Progenitor cell of endocrine pancreas (in vitro differentiated cells): Measurements from ENCODE around the gene C6orf62. TPM values are rescaled to one million over a fixed set of nuclear protein-coding genes. Genes with fewer than 3 reads are reported as not detected.
"Not testable (repeated sequence)": the region's sequence is repeated elsewhere in the genome, so short reads cannot be mapped to it uniquely, and the experiment has no call there.

Experiments
- DNase-seq: peaks from one replicate; pipeline ENCODE4 v3.0.0; 2021; ENCODE audit warnings: low spot score; ENCODE audit not compliant: unreplicated experiment
- H3K27ac Mint-ChIP-seq: 2 replicates; pipeline ENCODE4 v1.8.0; 2021; ENCODE audit warnings: mild to moderate bottlenecking, moderate library complexity, mixed read lengths
- H3K27me3 Mint-ChIP-seq: 2 replicates; pipeline ENCODE4 v1.8.0; 2021; ENCODE audit warnings: mixed read lengths
- H3K36me3 Mint-ChIP-seq: 2 replicates; pipeline ENCODE4 v1.8.0; 2022; ENCODE audit warnings: mixed read lengths; ENCODE audit not compliant: insufficient read depth
- H3K4me1 Mint-ChIP-seq: 2 replicates; pipeline ENCODE4 v1.8.0; 2021; ENCODE audit warnings: low read depth, mixed read lengths
- H3K4me3 Mint-ChIP-seq: 2 replicates; pipeline ENCODE4 v1.8.0; 2021; ENCODE audit warnings: low read depth, mild to moderate bottlenecking, moderate library complexity, mixed read lengths
- H3K9me3 Mint-ChIP-seq: 2 replicates; pipeline ENCODE4 v1.8.0; 2021; ENCODE audit warnings: low read depth, mixed read lengths
- total RNA-seq: library from RNA; stranded (reverse); gene quantifications from 2 replicates; pipeline ENCODE4 v1.2.1, GENCODE V29; 2021
- TF ChIP-seq, protein P1 (sequence below): fragments of 200-600 bp; sonication (generic); IDR thresholded peaks from one replicate; pipeline ENCODE4 v1.5.0; 2021; ENCODE audit warnings: antibody characterized with exemption, mild to moderate bottlenecking; ENCODE audit not compliant: unreplicated experiment

Gene C6orf62
- total RNA-seq, 1 donor from 2014 or later = 88.6 TPM

DNA sequence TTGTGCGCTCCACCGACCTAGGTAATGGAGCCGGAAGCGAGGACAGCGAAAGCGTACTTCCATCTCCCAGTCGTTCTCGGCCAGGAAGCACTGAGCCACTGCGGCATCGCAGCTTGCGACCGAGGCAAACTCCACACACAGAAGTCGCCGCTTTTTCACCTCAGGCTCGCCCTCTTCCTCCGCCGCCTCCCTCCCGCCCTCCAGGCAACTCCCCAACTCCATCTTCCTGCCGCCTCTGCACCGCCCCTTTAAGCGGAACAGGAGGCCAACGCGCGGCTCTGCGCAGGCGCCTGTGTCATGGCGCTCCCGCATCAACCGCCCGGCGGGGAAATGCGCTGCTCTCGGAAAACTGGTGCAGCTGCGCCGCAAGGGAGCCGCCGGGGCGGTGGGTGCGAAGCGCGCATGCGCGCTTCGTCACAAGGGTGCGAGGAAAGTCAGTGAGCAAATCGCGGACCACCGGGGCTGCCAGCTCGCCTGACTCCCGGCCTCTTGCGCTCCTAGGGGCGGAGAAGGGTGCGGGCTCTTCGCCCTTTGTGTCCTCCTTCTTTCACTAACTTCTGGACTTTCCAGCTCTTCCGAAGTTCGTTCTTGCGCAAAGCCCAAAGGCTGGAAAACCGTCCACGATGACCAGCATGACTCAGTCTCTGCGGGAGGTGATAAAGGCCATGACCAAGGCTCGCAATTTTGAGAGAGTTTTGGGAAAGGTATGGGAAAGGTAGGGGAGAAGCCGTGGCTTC lies 52.1 kb downstream of the C6orf62 start, which contains the start of the genes ACOT13 and TDP2:
Gene ACOT13 (plus strand): TSS at position 437 of the 737 bp plus-strand sequence. CDS start 187 bp downstream, at position 624.
Gene TDP2 (minus strand): TSS at position 259 of the 737 bp plus-strand sequence. CDS start 37 bp downstream, at position 222.
- no peaks in the 10 kb centered on the region for H3K27me3 Mint-ChIP-seq
- DNase-seq = peak; percentile 94
- peak within 1 kb of the TSS; percentile 88 for H3K4me3 Mint-ChIP-seq
- H3K36me3 Mint-ChIP-seq = peaks cover 36% of the 10 kb centered on the region
- peaks cover 20% of the 10 kb centered on the region for H3K9me3 Mint-ChIP-seq
- H3K4me1 Mint-ChIP-seq = peaks cover 41% of the 10 kb centered on the region
- peak within 1 kb of the TSS; percentile 100 for H3K27ac Mint-ChIP-seq
- TF ChIP-seq, protein P1, sequence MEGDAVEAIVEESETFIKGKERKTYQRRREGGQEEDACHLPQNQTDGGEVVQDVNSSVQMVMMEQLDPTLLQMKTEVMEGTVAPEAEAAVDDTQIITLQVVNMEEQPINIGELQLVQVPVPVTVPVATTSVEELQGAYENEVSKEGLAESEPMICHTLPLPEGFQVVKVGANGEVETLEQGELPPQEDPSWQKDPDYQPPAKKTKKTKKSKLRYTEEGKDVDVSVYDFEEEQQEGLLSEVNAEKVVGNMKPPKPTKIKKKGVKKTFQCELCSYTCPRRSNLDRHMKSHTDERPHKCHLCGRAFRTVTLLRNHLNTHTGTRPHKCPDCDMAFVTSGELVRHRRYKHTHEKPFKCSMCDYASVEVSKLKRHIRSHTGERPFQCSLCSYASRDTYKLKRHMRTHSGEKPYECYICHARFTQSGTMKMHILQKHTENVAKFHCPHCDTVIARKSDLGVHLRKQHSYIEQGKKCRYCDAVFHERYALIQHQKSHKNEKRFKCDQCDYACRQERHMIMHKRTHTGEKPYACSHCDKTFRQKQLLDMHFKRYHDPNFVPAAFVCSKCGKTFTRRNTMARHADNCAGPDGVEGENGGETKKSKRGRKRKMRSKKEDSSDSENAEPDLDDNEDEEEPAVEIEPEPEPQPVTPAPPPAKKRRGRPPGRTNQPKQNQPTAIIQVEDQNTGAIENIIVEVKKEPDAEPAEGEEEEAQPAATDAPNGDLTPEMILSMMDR = peak; percentile 65

DNA sequence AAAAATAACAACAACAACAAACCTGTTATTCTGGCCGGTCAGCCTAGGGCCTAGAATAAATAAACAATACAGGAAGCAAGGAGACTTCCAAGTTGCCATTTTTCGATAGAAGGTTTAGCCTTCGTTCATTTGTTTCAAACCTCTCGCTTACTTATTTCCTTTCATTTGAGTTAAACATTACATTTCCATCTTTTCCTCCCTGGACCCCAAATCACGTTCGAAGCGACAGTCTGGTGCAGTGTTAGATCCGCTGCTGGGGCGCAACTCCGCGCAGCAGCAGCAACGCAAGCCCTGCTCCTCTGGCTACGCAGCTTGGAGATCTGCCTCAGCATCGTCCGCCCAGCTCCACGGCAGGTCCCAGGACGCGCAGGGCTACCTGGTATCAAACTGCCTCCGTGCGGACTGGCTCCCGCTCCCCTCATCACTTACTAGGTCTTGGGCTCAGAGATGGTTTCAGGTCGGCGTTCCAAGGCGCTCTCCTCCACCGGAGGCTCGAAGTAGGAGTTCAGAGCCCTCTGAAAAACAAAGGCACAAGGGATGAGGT lies 52.8 kb downstream of the C6orf62 start:
- H3K36me3 Mint-ChIP-seq = peaks cover 35% of the 10 kb centered on the region
- peaks cover 47% of the 10 kb centered on the region for H3K4me1 Mint-ChIP-seq
- H3K9me3 Mint-ChIP-seq = peaks cover 20% of the 10 kb centered on the region
- H3K27me3 Mint-ChIP-seq = no peaks in the 10 kb centered on the region
- peak; percentile 22 for DNase-seq
- peak overlapping the region; percentile 88 for H3K4me3 Mint-ChIP-seq
- peak overlapping the region; percentile 100 for H3K27ac Mint-ChIP-seq
- TF ChIP-seq, protein P1 = no peak

- H3K9me3 Mint-ChIP-seq = peaks cover 8% of the 10 kb centered on the region
- peak overlapping the region; percentile 88 for H3K4me3 Mint-ChIP-seq
- H3K36me3 Mint-ChIP-seq = peaks cover 26% of the 10 kb centered on the region
- H3K4me1 Mint-ChIP-seq = peaks cover 52% of the 10 kb centered on the region
- TF ChIP-seq, protein P1 = no peak
- no peak for DNase-seq
- no peaks in the 10 kb centered on the region for H3K27me3 Mint-ChIP-seq
- H3K27ac Mint-ChIP-seq = peak overlapping the region; percentile 100
Observed at GRCh38 chr6:24664046-24664987, 54.6 kb downstream of the C6orf62 start.

GRCh38 chr6:24663189-24663588 lies 55.8 kb downstream of the C6orf62 start:
- Mint-ChIP-seq H3K4me1 (peaks cover 54% of the 10 kb centered on the region), H3K27ac (no peak overlapping the region), H3K9me3 (peaks cover 3% of the 10 kb centered on the region), H3K36me3 (peaks cover 20% of the 10 kb centered on the region), H3K4me3 (no peak overlapping the region), H3K27me3 (no peaks in the 10 kb centered on the region)
- no peak for DNase-seq
- TF ChIP-seq, protein P1 = no peak

DNA sequence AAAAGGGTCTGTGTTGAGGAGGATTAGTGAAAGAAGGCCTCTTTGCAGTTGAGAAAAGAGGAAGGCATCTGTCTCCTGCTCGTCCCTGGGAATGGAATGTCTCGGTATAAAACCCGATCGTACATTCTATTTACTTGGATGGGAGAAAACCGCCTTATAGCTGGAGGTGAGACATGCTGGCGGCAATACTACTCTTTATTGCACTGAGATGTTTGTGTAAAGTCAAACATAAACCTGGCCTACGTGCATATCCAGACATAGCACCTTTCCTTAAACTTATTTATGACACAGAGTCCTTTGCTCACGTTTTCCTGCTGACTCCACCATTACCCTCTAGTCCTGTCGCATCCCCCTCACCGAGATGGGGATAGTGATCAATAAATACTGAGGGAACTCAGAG lies 56.7 kb downstream of the C6orf62 start:
- TF ChIP-seq, protein P1 = no peak
- H3K27me3 Mint-ChIP-seq = no peaks in the 10 kb centered on the region
- DNase-seq = no peak
- peak overlapping the region; percentile 44 for H3K4me3 Mint-ChIP-seq
- no peaks in the 10 kb centered on the region for H3K9me3 Mint-ChIP-seq
- H3K27ac Mint-ChIP-seq = peak overlapping the region; percentile 96
- peaks cover 52% of the 10 kb centered on the region for H3K4me1 Mint-ChIP-seq
- peaks cover 25% of the 10 kb centered on the region for H3K36me3 Mint-ChIP-seq

- Mint-ChIP-seq H3K4me3 (peak overlapping the region; percentile 44), H3K27ac (peak overlapping the region; percentile 96), H3K36me3 (peaks cover 27% of the 10 kb centered on the region), H3K4me1 (peaks cover 51% of the 10 kb centered on the region)
- DNase-seq, H3K9me3 Mint-ChIP-seq, H3K27me3 Mint-ChIP-seq: not testable (repeated sequence)
Observed at GRCh38 chr6:24661759-24662158, 57.2 kb downstream of the C6orf62 start.
